ENCODE measurements around the gene AUTS2.

Gene AUTS2

GRCh38 chr7:70094831-70095230 is 496.6 kb downstream of the AUTS2 start:
- Histone ChIP-seq H3K4me1 (ENCODE audit: control insufficient read depth, insufficient read depth, low read length) (peaks cover 4% of the 10 kb centered on the region), H3K9me3 (ENCODE audit: control insufficient read depth in 2 of 2, low read length in 2 of 2) (no peaks in the 10 kb centered on the region), H3K9ac (ENCODE audit: low read length in 2 of 2) (no peak overlapping the region), H3K36me3 (ENCODE audit: control insufficient read depth in 2 of 2, insufficient read depth in 2 of 2, low read length in 2 of 2) (no peaks in the 10 kb centered on the region), H3K27ac (ENCODE audit: low read length) (no peak overlapping the region), H3K4me3 (ENCODE audit: low read length in 2 of 2) (no peak overlapping the region), H3K27me3 (ENCODE audit: control insufficient read depth in 1 of 2, insufficient read depth in 2 of 2, low read length in 2 of 2) (no peaks in the 10 kb centered on the region)

GRCh38 chr7:70097645-70098044 is 499.4 kb downstream of the AUTS2 start:
- Histone ChIP-seq H3K27ac (ENCODE audit: low read length) (no peak overlapping the region), H3K9ac (ENCODE audit: low read length in 2 of 2) (no peak overlapping the region), H3K9me3 (ENCODE audit: control insufficient read depth in 2 of 2, low read length in 2 of 2) (no peaks in the 10 kb centered on the region), H3K27me3 (ENCODE audit: control insufficient read depth in 1 of 2, insufficient read depth in 2 of 2, low read length in 2 of 2) (no peaks in the 10 kb centered on the region), H3K4me1 (ENCODE audit: control insufficient read depth, insufficient read depth, low read length) (peaks cover 4% of the 10 kb centered on the region), H3K36me3 (ENCODE audit: control insufficient read depth in 2 of 2, insufficient read depth in 2 of 2, low read length in 2 of 2) (no peaks in the 10 kb centered on the region), H3K4me3 (ENCODE audit: low read length in 2 of 2) (no peak overlapping the region)

- H3K27me3 ChIP-seq (ENCODE audit: control insufficient read depth in 1 of 2, insufficient read depth in 2 of 2, low read length in 2 of 2): no peaks in the 10 kb centered on the region
- no peaks in the 10 kb centered on the region for H3K9me3 ChIP-seq (ENCODE audit: control insufficient read depth in 2 of 2, low read length in 2 of 2)
- no peak overlapping the region for H3K4me3 ChIP-seq (ENCODE audit: low read length in 2 of 2)
- peaks cover 4% of the 10 kb centered on the region for H3K4me1 ChIP-seq (ENCODE audit: control insufficient read depth, insufficient read depth, low read length)
- H3K9ac ChIP-seq (ENCODE audit: low read length in 2 of 2): no peak overlapping the region
- H3K36me3 ChIP-seq (ENCODE audit: control insufficient read depth in 2 of 2, insufficient read depth in 2 of 2, low read length in 2 of 2): no peaks in the 10 kb centered on the region
- H3K27ac ChIP-seq (ENCODE audit: low read length): no peak overlapping the region
Measured at GRCh38 chr7:70098133-70098561, 499.9 kb downstream of the AUTS2 start.

- H3K9me3 ChIP-seq (ENCODE audit: control insufficient read depth in 2 of 2, low read length in 2 of 2): no peaks in the 10 kb centered on the region
- H3K4me1 ChIP-seq (ENCODE audit: control insufficient read depth, insufficient read depth, low read length): no peaks in the 10 kb centered on the region
- H3K9ac ChIP-seq (ENCODE audit: low read length in 2 of 2): no peak overlapping the region
- H3K4me3 ChIP-seq (ENCODE audit: low read length in 2 of 2): no peak overlapping the region
- H3K36me3 ChIP-seq (ENCODE audit: control insufficient read depth in 2 of 2, insufficient read depth in 2 of 2, low read length in 2 of 2): no peaks in the 10 kb centered on the region
- no peak overlapping the region for H3K27ac ChIP-seq (ENCODE audit: low read length)
- H3K27me3 ChIP-seq (ENCODE audit: control insufficient read depth in 1 of 2, insufficient read depth in 2 of 2, low read length in 2 of 2): no peaks in the 10 kb centered on the region
Measured at GRCh38 chr7:70098905-70099672, 500.8 kb downstream of the AUTS2 start.

GRCh38 chr7:70104243-70104642 is 506.0 kb downstream of the AUTS2 start:
- no peak overlapping the region for H3K4me3 ChIP-seq (ENCODE audit: low read length in 2 of 2)
- H3K9ac ChIP-seq (ENCODE audit: low read length in 2 of 2): no peak overlapping the region
- no peak overlapping the region for H3K27ac ChIP-seq (ENCODE audit: low read length)
- no peaks in the 10 kb centered on the region for H3K27me3 ChIP-seq (ENCODE audit: control insufficient read depth in 1 of 2, insufficient read depth in 2 of 2, low read length in 2 of 2)
- no peaks in the 10 kb centered on the region for H3K9me3 ChIP-seq (ENCODE audit: control insufficient read depth in 2 of 2, low read length in 2 of 2)
- H3K4me1 ChIP-seq (ENCODE audit: control insufficient read depth, insufficient read depth, low read length): no peaks in the 10 kb centered on the region
- H3K36me3 ChIP-seq (ENCODE audit: control insufficient read depth in 2 of 2, insufficient read depth in 2 of 2, low read length in 2 of 2): no peaks in the 10 kb centered on the region

GRCh38 chr7:70113078-70113477 is 514.8 kb downstream of the AUTS2 start:
- H3K4me1 ChIP-seq (ENCODE audit: control insufficient read depth, insufficient read depth, low read length): no peaks in the 10 kb centered on the region
- no peak overlapping the region for H3K9ac ChIP-seq (ENCODE audit: low read length in 2 of 2)
- H3K9me3 ChIP-seq (ENCODE audit: control insufficient read depth in 2 of 2, low read length in 2 of 2): no peaks in the 10 kb centered on the region
- no peaks in the 10 kb centered on the region for H3K36me3 ChIP-seq (ENCODE audit: control insufficient read depth in 2 of 2, insufficient read depth in 2 of 2, low read length in 2 of 2)
- no peaks in the 10 kb centered on the region for H3K27me3 ChIP-seq (ENCODE audit: control insufficient read depth in 1 of 2, insufficient read depth in 2 of 2, low read length in 2 of 2)
- H3K4me3 ChIP-seq (ENCODE audit: low read length in 2 of 2): no peak overlapping the region
- H3K27ac ChIP-seq (ENCODE audit: low read length): no peak overlapping the region

GRCh38 chr7:70113536-70113935 is 515.3 kb downstream of the AUTS2 start:
- Histone ChIP-seq H3K36me3 (ENCODE audit: control insufficient read depth in 2 of 2, insufficient read depth in 2 of 2, low read length in 2 of 2) (no peaks in the 10 kb centered on the region), H3K4me3 (ENCODE audit: low read length in 2 of 2) (no peak overlapping the region), H3K4me1 (ENCODE audit: control insufficient read depth, insufficient read depth, low read length) (no peaks in the 10 kb centered on the region), H3K27ac (ENCODE audit: low read length) (no peak overlapping the region), H3K9me3 (ENCODE audit: control insufficient read depth in 2 of 2, low read length in 2 of 2) (no peaks in the 10 kb centered on the region), H3K27me3 (ENCODE audit: control insufficient read depth in 1 of 2, insufficient read depth in 2 of 2, low read length in 2 of 2) (no peaks in the 10 kb centered on the region), H3K9ac (ENCODE audit: low read length in 2 of 2) (no peak overlapping the region)

GRCh38 chr7:70114806-70115205 is 516.5 kb downstream of the AUTS2 start:
- Histone ChIP-seq H3K36me3 (ENCODE audit: control insufficient read depth in 2 of 2, insufficient read depth in 2 of 2, low read length in 2 of 2) (no peaks in the 10 kb centered on the region), H3K27ac (ENCODE audit: low read length) (no peak overlapping the region), H3K9ac (ENCODE audit: low read length in 2 of 2) (no peak overlapping the region), H3K4me3 (ENCODE audit: low read length in 2 of 2) (no peak overlapping the region), H3K4me1 (ENCODE audit: control insufficient read depth, insufficient read depth, low read length) (no peaks in the 10 kb centered on the region), H3K27me3 (ENCODE audit: control insufficient read depth in 1 of 2, insufficient read depth in 2 of 2, low read length in 2 of 2) (no peaks in the 10 kb centered on the region), H3K9me3 (ENCODE audit: control insufficient read depth in 2 of 2, low read length in 2 of 2) (no peaks in the 10 kb centered on the region)

GRCh38 chr7:70116244-70116643 is 518.0 kb downstream of the AUTS2 start:
- H3K36me3 ChIP-seq (ENCODE audit: control insufficient read depth in 2 of 2, insufficient read depth in 2 of 2, low read length in 2 of 2): peaks cover 0 to 5% of the 10 kb centered on the region in 2 donors
- no peak overlapping the region for H3K27ac ChIP-seq (ENCODE audit: low read length)
- H3K9me3 ChIP-seq (ENCODE audit: control insufficient read depth in 2 of 2, low read length in 2 of 2): no peaks in the 10 kb centered on the region
- no peak overlapping the region for H3K9ac ChIP-seq (ENCODE audit: low read length in 2 of 2)
- H3K27me3 ChIP-seq (ENCODE audit: control insufficient read depth in 1 of 2, insufficient read depth in 2 of 2, low read length in 2 of 2): no peaks in the 10 kb centered on the region
- no peaks in the 10 kb centered on the region for H3K4me1 ChIP-seq (ENCODE audit: control insufficient read depth, insufficient read depth, low read length)
- H3K4me3 ChIP-seq (ENCODE audit: low read length in 2 of 2): no peak overlapping the region

- H3K9me3 ChIP-seq (ENCODE audit: control insufficient read depth in 2 of 2, low read length in 2 of 2): no peaks in the 10 kb centered on the region
- no peaks in the 10 kb centered on the region for H3K27me3 ChIP-seq (ENCODE audit: control insufficient read depth in 1 of 2, insufficient read depth in 2 of 2, low read length in 2 of 2)
- H3K36me3 ChIP-seq (ENCODE audit: control insufficient read depth in 2 of 2, insufficient read depth in 2 of 2, low read length in 2 of 2): peaks cover 0 to 5% of the 10 kb centered on the region in 2 donors
- no peak overlapping the region for H3K27ac ChIP-seq (ENCODE audit: low read length)
- H3K9ac ChIP-seq (ENCODE audit: low read length in 2 of 2): no peak overlapping the region
- no peak overlapping the region for H3K4me3 ChIP-seq (ENCODE audit: low read length in 2 of 2)
- H3K4me1 ChIP-seq (ENCODE audit: control insufficient read depth, insufficient read depth, low read length): no peaks in the 10 kb centered on the region
Measured at GRCh38 chr7:70116867-70117266, 518.6 kb downstream of the AUTS2 start.

GRCh38 chr7:70120851-70121250 is 522.6 kb downstream of the AUTS2 start:
- no peak overlapping the region for H3K27ac ChIP-seq (ENCODE audit: low read length)
- no peak overlapping the region for H3K4me3 ChIP-seq (ENCODE audit: low read length in 2 of 2)
- no peaks in the 10 kb centered on the region for H3K4me1 ChIP-seq (ENCODE audit: control insufficient read depth, insufficient read depth, low read length)
- H3K27me3 ChIP-seq (ENCODE audit: control insufficient read depth in 1 of 2, insufficient read depth in 2 of 2, low read length in 2 of 2): no peaks in the 10 kb centered on the region
- peaks cover 3% of the 10 kb centered on the region in 2 donors for H3K9me3 ChIP-seq (ENCODE audit: control insufficient read depth in 2 of 2, low read length in 2 of 2)
- no peak overlapping the region for H3K9ac ChIP-seq (ENCODE audit: low read length in 2 of 2)
- peaks cover 0 to 5% of the 10 kb centered on the region in 2 donors for H3K36me3 ChIP-seq (ENCODE audit: control insufficient read depth in 2 of 2, insufficient read depth in 2 of 2, low read length in 2 of 2)
